HepG2 (cell line): Measurements from ENCODE around the gene TNFRSF6B. TPM values are rescaled to one million over a fixed set of nuclear protein-coding genes. Genes with fewer than 3 reads are reported as not detected.

Experiments used
- ATAC-seq: fragments of 200-7000 bp; cut with Tn5 transposase; 3 replicates; pipeline ENCODE4 v1.9.1; 2020; ENCODE audit warnings: mild to moderate bottlenecking, moderate library complexity
- BruUV-seq: library from RNA; stranded (reverse); fragments of 400-500 nt; replicated peaks from 2 replicates; lab custom pipeline; 2021; lab: Mats Ljungman, UMichigan
- CTCF ChIA-PET: fragments of 300-600 bp; formaldehyde crosslinking; extraction: SDS; loops from one replicate; lab custom pipeline; 2021; ENCODE audit warnings: low total read pairs, inconsistent platforms, low intra/inter-chr PET ratio; lab: Yijun Ruan, JAX
- POLR2A ChIA-PET: fragments of 350-600 bp; sonication (Branson Sonifier 250); formaldehyde crosslinking; loops from one replicate; lab custom pipeline; 2020; ENCODE audit warnings: antibody characterized with exemption, inconsistent platforms; lab: Yijun Ruan, JAX
- DNase-seq: peaks from one replicate; pipeline ENCODE4 v3.0.0-alpha.2; 2015; ENCODE audit warnings: low spot score
- FAIRE-seq: peaks from 3 replicates; lab custom pipeline; 2011; peaks lifted over from hg19 to GRCh38; lab: Jason Lieb, UNC
- H2AFZ ChIP-seq: one replicate; pipeline ENCODE4 v1.6.1; 2011; ENCODE audit warnings: low read length, inconsistent platforms
- H3K27ac ChIP-seq: fragments of 300-600 bp; 3 replicates; pipeline ENCODE4 v1.8.0; 2011; ENCODE audit warnings: mixed run types, mild to moderate bottlenecking, mixed read lengths, low read length, inconsistent platforms; ENCODE audit not compliant: insufficient read depth; ENCODE audit errors: extremely low read length
- H3K27me3 ChIP-seq, 2 experiments: fragments of 200-600 bp in 1 of 2; 2 replicates in 1 of 2; 3 replicates in 1 of 2; pipeline versions ENCODE4 v1.6.0 to v1.8.0; 2011; ENCODE audit warnings: low read length in 2 of 2, mild to moderate bottlenecking in 2 of 2, moderate library complexity in 2 of 2, inconsistent platforms in 1 of 2; ENCODE audit not compliant: insufficient read depth in 2 of 2, control insufficient read depth in 1 of 2
- H3K36me3 ChIP-seq, 2 experiments: fragments of 200-600 bp in 1 of 2; replicated peaks in 1 of 2; 2 replicates in 1 of 2; 3 replicates in 1 of 2; pipeline versions ENCODE4 v1.5.1 to v1.8.0; 2011; ENCODE audit warnings: low read length in 2 of 2, inconsistent platforms in 1 of 2; ENCODE audit not compliant: insufficient read depth in 2 of 2, control insufficient read depth in 1 of 2
- H3K4me1 ChIP-seq: 2 replicates; pipeline ENCODE4 v1.5.1; 2012; ENCODE audit warnings: low read length, inconsistent platforms; ENCODE audit not compliant: insufficient read depth
- H3K4me2 ChIP-seq: 2 replicates; pipeline ENCODE4 v1.6.0; 2011; ENCODE audit warnings: low read depth, low read length, inconsistent platforms
- H3K4me3 ChIP-seq, 3 experiments: fragments of 200-600 bp in 1 of 3; sonication (generic), shearing (Covaris generic) in 1 of 3; replicated peaks in 1 of 3; 2 replicates each; pipeline ENCODE4 v1.5.1; 2011 to 2016; ENCODE audit warnings: low read length in 3 of 3, inconsistent platforms in 2 of 3, low read depth in 2 of 3, mild to moderate bottlenecking in 2 of 3, control low read depth in 1 of 3, mixed read lengths in 1 of 3; ENCODE audit not compliant: insufficient read depth in 1 of 3
- H3K79me2 ChIP-seq: one replicate; pipeline ENCODE4 v1.6.1; 2011; ENCODE audit warnings: low read length, inconsistent platforms; ENCODE audit not compliant: insufficient read depth
- H3K9ac ChIP-seq: 2 replicates; pipeline ENCODE4 v1.6.0; 2011; ENCODE audit warnings: mild to moderate bottlenecking, low read depth, low read length, inconsistent platforms; ENCODE audit not compliant: insufficient read depth
- H3K9me3 ChIP-seq: 2 replicates; pipeline ENCODE4 v1.5.1; 2012; ENCODE audit warnings: mild to moderate bottlenecking, low read length
- H4K20me1 ChIP-seq: 2 replicates; pipeline ENCODE4 v1.6.0; 2011; ENCODE audit warnings: inconsistent platforms, mild to moderate bottlenecking, low read length, moderate library complexity; ENCODE audit not compliant: insufficient read depth
- AGO2 ChIP-seq: fragments of 200-400 bp; formaldehyde crosslinking; optimal IDR thresholded peaks from 2 replicates; pipeline ENCODE3; 2017; ENCODE audit warnings: mild to moderate bottlenecking, low read depth, low read length, moderate library complexity
- CC2D1A ChIP-seq: sonication (generic); formaldehyde crosslinking; IDR thresholded peaks from 2 replicates; pipeline ENCODE4 v1.8.1; 2023; ENCODE audit warnings: mild to moderate bottlenecking, missing genetic modification reagents
- CHD4 ChIP-seq: fragments of 200-600 bp; sonication (generic); IDR thresholded peaks from 2 replicates; pipeline ENCODE4 v1.7.0; 2017; ENCODE audit warnings: mild to moderate bottlenecking, low read length, borderline replicate concordance
- CSRNP1 ChIP-seq: sonication (generic); formaldehyde crosslinking; IDR thresholded peaks from 2 replicates; pipeline ENCODE4 v1.8.1; 2023; ENCODE audit warnings: mild to moderate bottlenecking, missing genetic modification reagents
- HNRNPLL ChIP-seq: fragments of 200-400 bp; formaldehyde crosslinking; IDR thresholded peaks from 2 replicates; pipeline ENCODE4 v1.6.1; 2017; ENCODE audit warnings: mild to moderate bottlenecking, low read depth, low read length; ENCODE audit not compliant: poor library complexity, severe bottlenecking
- MED13 ChIP-seq: sonication (generic); formaldehyde crosslinking; IDR thresholded peaks from 2 replicates; pipeline ENCODE4 v1.5.0; 2020; ENCODE audit warnings: missing genetic modification reagents
- MZF1 ChIP-seq: sonication (generic); formaldehyde crosslinking; IDR thresholded peaks from 2 replicates; pipeline ENCODE4 v1.8.1; 2023; ENCODE audit warnings: mild to moderate bottlenecking, missing genetic modification reagents, borderline replicate concordance
- NCOA1 ChIP-seq: sonication (generic); formaldehyde crosslinking; IDR thresholded peaks from 2 replicates; pipeline ENCODE4 v1.9.0; 2021; ENCODE audit warnings: missing genetic modification reagents
- STAT5B ChIP-seq: sonication (generic); formaldehyde crosslinking; IDR thresholded peaks from 2 replicates; pipeline ENCODE4 v1.4.0; 2020; ENCODE audit warnings: missing genetic modification reagents
- TEAD3 ChIP-seq: optimal IDR thresholded peaks from 2 replicates; pipeline ENCODE3; 2016; ENCODE audit warnings: borderline replicate concordance
- ZBTB39 ChIP-seq: sonication (generic); formaldehyde crosslinking; IDR thresholded peaks from 2 replicates; pipeline ENCODE4 v1.5.0; 2020; ENCODE audit warnings: missing genetic modification reagents
- ZBTB7B ChIP-seq: sonication (generic); formaldehyde crosslinking; IDR thresholded peaks from 2 replicates; pipeline ENCODE4 v1.4.0; 2020; ENCODE audit warnings: missing genetic modification reagents
- ZMAT3 ChIP-seq: sonication (generic); formaldehyde crosslinking; conservative IDR thresholded peaks from 2 replicates; pipeline ENCODE4 v1.7.0; 2021; ENCODE audit warnings: missing genetic modification reagents
- ZNF674 ChIP-seq: sonication (generic); formaldehyde crosslinking; IDR thresholded peaks from 2 replicates; pipeline ENCODE4 v1.5.0; 2020; ENCODE audit warnings: low read depth, mild to moderate bottlenecking, missing genetic modification reagents
- ZNF816 ChIP-seq: sonication (generic); formaldehyde crosslinking; IDR thresholded peaks from 2 replicates; pipeline ENCODE4 v1.8.0; 2022; ENCODE audit warnings: missing genetic modification reagents, mild to moderate bottlenecking, borderline replicate concordance
- WGBS: methylation state at CpG from one replicate; pipeline ENCODE4 v1.1.6; 2017; ENCODE audit warnings: low lambda C conversion rate; 5-methylcytosine and 5-hydroxymethylcytosine counted together
- in situ Hi-C: cut with HindIII; loops from 2 replicates; pipeline ENCODE4 v1.10.0; 2017; ENCODE audit warnings: low pct_unique_long_range_greater_than_20kb; ENCODE audit not compliant: extremely low pct_ligation_motif_present
- intact Hi-C: fragments of 100-400 bp; cut with micrococcal nuclease; formaldehyde crosslinking; loops from one replicate; pipeline ENCODE4 v1.10.0; 2022; ENCODE audit not compliant: unreplicated experiment
- polyA plus RNA-seq, 8 experiments: library from polyadenylated mRNA; depleted of rRNA in 3 of 8; stranded (reverse) in 7 of 8; unstranded in 1 of 8; fragments of >200 nt; fragmentation: Illumina TruSeq in 4 of 8; extraction: Trizol in 4 of 8; gene quantifications; 2 replicates each; pipeline versions ENCODE4 v1.2.1 to v1.2.3, GENCODE V29; 2011 to 2016; ENCODE audit warnings: low read depth in 4 of 8, missing spikeins in 1 of 8, mixed read lengths in 1 of 8; ENCODE audit not compliant: insufficient read depth in 1 of 8
- total RNA-seq, 5 experiments: library from RNA; depleted of rRNA; stranded (reverse); fragments of >200 nt; fragmentation: Illumina TruSeq; extraction: Trizol; gene quantifications; 2 replicates each; pipeline ENCODE4 v1.2.3, GENCODE V29; 2016; ENCODE audit warnings: low read depth in 1 of 5

Gene TNFRSF6B
- total and polyA plus RNA-seq, 2 of the 13 experiments (the other 11 are each of a cell fraction or from before 2014, with no cell fraction given), result 0.24 TPM; not detected in 1

- TF ChIP-seq ZNF816, result peak; percentile 9; the same call in 1 of the 2 replicates
- 0 out of 2 replicates have a peak, but pooled peaks have one; percentile 14 for TF ChIP-seq CHD4
- 0 out of 2 replicates have a peak, but pooled peaks have one; percentile 91 for TF ChIP-seq CC2D1A
- no peak for TF ChIP-seq ZNF674 (CRISPR knock-in tag)
- 0 out of 2 replicates have a peak, but pooled peaks have one; percentile 24 for TF ChIP-seq ZBTB39 (CRISPR knock-in tag)
- 0 out of 2 replicates have a peak, but pooled peaks have one; percentile 3 for TF ChIP-seq STAT5B
- TF ChIP-seq NCOA1, result peak; percentile 25
- TF ChIP-seq ZBTB7B (CRISPR knock-in tag), result no peak
- TF ChIP-seq MZF1 (CRISPR knock-in tag), result peak; percentile 37; the same call in 1 of the 2 replicates
Measured at GRCh38 chr20:63741354-63741675, 44.9 kb downstream of the TNFRSF6B start (continued).

- Histone ChIP-seq H3K36me3 (peaks cover 17 to 27% of the 10 kb centered on the region in 2 experiments), H3K4me3 (peak overlapping the region; percentile 61 to 84 (median 83)), H3K4me1 (peaks cover 64% of the 10 kb centered on the region), H3K27me3 (no peaks in the 10 kb centered on the region), H2AFZ (no peak overlapping the region), H3K27ac (peak overlapping the region; percentile 92), H3K79me2 (peaks cover 21% of the 10 kb centered on the region), H4K20me1 (no peaks in the 10 kb centered on the region), H3K4me2 (peak overlapping the region; percentile 95), H3K9ac (peak overlapping the region; percentile 84), H3K9me3 (no peaks in the 10 kb centered on the region)
- POLR2A ChIA-PET, result interaction anchor here (0.9 to 2.4 kb wide), 28 partner anchors 8 to 312 kb away, joined by 3 to 41 read pairs (median 6); partner anchors contain the start of genes ARFRP1, GMEB2, PRPF6 and RTEL1
- no peak for DNase-seq
- in situ Hi-C loops, result loop anchor here (5.0 kb wide), 1 partner anchor 35 kb away; the partner anchor contains the start of genes ARFRP1 and ZGPAT
- WGBS, result 75% methylated on average over 30 of the region's 30 CpGs
- no TSS peak for BruUV-seq
- CTCF ChIA-PET, result interaction anchor here (1.0 kb wide), 1 partner anchor 35 kb away, joined by 4 read pairs; no protein-coding TSS in a partner anchor
- no peak for FAIRE-seq
- intact Hi-C loops, result loop anchor here (2.0 to 10.0 kb wide), 3 partner anchors 35 to 123 kb away; partner anchors contain the start of genes ABHD16B, ARFRP1 and TPD52L2
- ATAC-seq, result no peak
- no peak for TF ChIP-seq TEAD3 (CRISPR knock-in tag)
- TF ChIP-seq ZBTB39 (CRISPR knock-in tag), result peak; percentile 10; the same call in 1 of the 2 replicates
- peak; percentile 30; the same call in 1 of the 2 replicates for TF ChIP-seq CSRNP1 (CRISPR knock-in tag)
- TF ChIP-seq AGO2, result peak; percentile 73
- TF ChIP-seq MED13 (CRISPR knock-in tag), result 0 out of 2 replicates have a peak, but pooled peaks have one; percentile 23
- peak; percentile 3 for TF ChIP-seq HNRNPLL
- 0 out of 2 replicates have a peak, but pooled peaks have one; percentile 2 for TF ChIP-seq ZMAT3 (CRISPR knock-in tag)
Measured at GRCh38 chr20:63741676-63742380, 45.4 kb downstream of the TNFRSF6B start.
